IPS DF 4.7 (cell line): Measurements from ENCODE around the gene APMAP.
"Not testable (repeated sequence)": the region's sequence is repeated elsewhere in the genome, so short reads cannot be mapped to it uniquely, and the experiment has no call there.

Experiments used
- DNase-seq: peaks from one replicate; pipeline ENCODE4 v3.0.0-alpha.2; 2013; ENCODE audit warnings: low spot score; ENCODE audit errors: extremely low read depth

The APMAP gene

GRCh38 chr20:24934101-24934661, 58.4 kb downstream of the APMAP start:
- no peak for DNase-seq

- no peak for DNase-seq
Observed at GRCh38 chr20:24933266-24933908, 59.2 kb downstream of the APMAP start.

GRCh38 chr20:24931893-24932292, 60.7 kb downstream of the APMAP start:
- DNase-seq = not testable (repeated sequence)

GRCh38 chr20:24930724-24931688, 61.5 kb downstream of the APMAP start:
- DNase-seq = not testable (repeated sequence)

DNA sequence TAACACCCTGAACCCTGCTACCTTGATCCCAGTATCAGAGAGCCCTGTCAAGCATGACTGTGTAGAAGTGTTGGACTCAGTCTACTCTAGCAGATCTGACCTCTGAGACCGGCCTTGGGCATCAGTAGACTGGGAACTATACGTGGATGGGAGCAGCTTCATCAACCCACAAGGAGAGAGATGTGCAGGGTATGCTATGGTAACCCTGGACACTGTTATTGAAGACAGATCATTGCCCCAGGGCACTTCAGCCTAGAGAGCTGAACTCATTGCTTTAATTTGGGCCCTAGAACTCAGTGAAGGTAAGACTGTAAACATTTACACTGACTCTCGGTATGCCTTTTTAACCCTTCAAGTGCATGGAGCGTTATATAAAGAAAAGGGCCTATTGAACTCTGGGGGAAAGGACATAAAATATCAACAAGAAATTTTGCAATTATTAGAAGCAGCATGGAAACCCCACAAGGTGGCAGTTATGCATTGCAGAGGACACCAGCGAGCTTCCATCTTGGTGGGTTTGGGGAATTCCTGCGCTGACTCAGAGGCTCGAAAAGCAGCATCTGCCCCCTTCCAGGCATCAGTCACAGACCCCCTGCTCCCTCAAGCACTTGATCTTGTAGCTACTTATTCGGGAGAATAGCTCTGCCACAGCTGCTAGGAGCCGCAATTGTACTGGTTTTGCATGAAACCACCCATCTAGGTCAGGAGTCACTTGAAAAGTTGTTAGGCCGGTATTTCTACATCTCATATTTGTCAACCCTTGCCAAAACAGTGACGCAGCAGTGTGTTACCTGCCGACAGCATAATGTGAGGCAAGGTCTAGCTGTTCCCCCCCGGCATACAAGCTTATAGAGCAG, 62.5 kb downstream of the APMAP start:
- DNase-seq = not testable (repeated sequence)

DNA sequence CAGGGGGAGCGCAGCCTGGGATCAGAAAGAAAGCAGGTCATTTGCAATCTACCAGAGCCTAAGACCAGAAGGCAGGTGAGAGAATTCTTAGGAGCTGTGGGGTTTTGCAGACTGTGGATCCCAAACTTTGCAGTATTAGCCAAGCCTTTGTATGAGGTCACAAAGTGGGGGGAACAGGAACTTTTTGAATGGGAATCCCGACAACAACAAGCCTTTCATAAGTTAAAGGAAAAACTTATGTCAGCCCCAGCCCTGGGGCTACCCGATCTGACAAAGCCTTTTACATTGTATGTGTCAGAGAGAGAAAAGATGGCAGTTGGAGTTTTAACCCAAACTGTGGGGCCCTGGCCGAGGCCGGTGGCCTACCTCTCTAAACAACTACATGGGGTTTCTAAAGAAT, 63.3 kb downstream of the APMAP start:
- DNase-seq = not testable (repeated sequence)

DNA sequence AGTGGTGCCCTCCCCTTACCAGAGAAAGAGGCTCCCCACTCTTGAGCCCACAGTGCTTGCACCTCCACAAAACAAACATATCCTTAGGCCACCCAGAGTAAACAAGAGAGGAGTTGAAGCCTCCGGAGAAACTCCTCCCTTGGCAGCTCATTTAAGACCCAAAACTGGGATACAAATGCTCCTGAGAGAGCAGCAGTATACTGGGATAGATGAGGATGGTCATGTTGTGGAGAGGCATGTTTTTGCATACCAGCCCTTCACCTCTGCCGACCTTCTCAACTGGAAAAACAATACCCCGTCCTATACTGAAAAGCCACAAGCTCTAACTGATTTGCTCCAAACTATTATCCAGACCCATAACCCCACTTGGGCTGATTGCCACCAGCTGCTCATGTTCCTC, 71.8 kb downstream of the APMAP start:
- DNase-seq = not testable (repeated sequence)

- DNase-seq = not testable (repeated sequence)
Observed at GRCh38 chr20:24919665-24920064, 72.9 kb downstream of the APMAP start.

DNA sequence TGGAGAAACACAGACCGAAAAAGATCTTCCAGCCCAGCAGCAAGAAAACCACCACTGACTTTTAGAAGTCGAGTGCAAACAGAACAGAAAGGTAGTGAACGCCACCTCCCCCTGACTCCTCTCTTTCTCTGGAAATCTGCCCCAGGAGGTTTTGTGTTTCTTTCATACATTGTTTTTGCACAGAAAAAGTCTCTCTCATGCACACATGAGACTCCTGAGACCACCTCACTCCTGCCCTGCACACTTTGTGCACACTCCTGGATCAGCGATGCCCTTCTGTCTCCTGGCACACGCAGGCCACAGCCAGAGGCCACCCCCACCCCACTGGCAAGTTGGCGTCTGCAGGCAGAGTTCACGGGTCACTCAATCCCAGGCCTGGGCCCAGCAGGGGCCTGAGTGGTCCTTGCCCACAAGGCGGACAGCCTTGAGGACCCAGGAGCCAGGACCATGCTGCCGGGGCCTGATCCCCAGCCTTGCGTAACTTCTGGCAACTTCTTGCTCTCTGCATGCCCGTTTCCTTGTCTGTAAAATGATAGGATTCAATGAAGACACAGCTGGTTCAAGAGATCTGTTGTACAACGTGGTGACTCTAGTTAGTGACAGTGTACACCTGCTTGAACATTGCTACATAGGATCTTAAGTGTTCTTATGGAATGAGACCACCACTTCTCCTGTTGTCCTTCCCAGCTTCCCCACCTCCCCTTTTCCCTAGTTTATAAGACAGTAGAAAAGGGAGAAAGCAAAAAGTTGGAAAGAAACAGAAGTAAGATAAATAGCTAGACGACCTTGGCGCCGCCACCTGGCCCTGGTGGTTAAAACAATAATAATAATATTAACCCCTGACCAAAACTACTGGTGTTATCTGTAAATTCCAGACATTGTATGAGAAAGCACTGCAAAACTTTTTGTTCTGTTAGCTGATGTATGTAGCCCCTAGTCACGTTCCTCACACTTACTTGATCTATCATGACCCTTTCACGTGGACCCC, 73.7 kb downstream of the APMAP start:
- no peak for DNase-seq

DNA sequence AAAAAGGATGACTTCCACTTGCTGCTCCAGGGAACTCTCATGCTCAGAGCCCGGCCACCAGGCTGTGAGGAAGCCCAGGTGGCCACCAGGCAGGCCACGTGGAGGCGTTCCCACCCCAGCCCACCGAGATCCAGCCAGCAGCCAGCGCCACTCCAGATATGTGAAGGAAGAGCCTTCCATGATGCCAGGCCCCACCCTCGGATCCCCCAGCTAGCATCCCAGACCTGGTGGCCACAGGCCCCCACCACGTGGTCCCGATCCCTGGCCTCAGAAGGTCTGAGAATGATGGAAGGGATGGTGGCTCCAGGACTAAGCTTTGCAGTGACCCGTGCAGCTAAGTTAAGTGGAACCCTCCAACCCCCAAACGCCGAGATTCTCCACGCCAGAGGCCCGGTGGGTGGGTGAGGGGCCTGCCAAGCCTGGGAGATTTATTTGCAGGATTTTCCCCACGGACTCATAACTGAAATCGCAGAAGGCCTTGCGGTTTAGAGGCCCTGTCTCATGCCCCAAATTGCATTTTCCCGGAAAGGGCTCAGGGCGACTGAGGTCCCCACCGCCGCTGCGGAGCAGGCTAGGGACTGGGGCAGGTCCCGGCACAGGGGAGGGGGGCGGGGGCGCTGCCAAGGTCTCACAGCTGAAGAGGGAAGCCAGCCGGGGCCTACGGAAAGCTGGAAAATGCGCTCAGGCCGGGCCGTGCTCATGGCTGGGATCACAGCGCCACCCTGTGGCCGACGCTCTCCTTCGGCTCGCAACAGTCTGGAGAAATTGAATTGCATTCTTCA, 74.6 kb downstream of the APMAP start:
- DNase-seq = peak; percentile 38

DNA sequence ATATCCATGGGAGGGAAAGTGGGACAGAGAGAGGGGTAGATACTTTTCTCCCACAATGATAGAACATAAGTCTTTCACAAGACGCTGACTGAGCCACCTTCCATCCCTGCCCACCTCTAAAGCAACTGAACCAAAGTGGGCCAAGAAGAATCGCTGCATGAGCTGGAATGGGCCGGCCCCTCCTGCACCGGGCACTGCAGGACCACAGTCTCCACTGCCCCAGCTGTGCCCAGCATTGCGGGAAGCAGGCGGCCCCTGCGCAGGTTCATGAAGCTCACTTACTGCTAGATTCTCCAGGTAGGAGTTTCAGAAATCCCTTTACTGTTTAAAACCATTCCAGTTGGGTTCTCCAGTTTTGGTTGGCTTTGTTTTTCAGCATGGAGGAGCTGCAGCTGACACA, 75.5 kb downstream of the APMAP start:
- DNase-seq = no peak

DNA sequence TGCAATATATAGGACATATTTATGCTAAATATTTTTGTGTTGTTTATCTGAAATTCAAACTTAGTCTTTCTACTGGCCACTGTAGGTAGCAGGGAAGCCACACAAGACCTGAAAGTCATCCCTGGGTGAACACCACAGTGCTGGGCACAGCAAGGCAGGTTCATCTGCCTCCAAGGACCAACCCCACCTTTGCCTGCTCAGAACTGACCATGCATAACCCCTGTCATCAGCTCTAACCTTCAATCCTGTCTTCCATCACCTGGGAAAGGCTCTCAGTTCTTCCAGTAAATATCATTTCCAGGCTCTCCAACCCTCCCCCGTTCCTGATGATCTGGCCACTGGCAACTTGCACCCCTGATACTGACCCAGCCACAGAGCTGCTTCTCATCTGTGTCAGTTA, 76.1 kb downstream of the APMAP start:
- no peak for DNase-seq

- DNase-seq = no peak
Observed at GRCh38 chr20:24915892-24916291, 76.7 kb downstream of the APMAP start.

DNA sequence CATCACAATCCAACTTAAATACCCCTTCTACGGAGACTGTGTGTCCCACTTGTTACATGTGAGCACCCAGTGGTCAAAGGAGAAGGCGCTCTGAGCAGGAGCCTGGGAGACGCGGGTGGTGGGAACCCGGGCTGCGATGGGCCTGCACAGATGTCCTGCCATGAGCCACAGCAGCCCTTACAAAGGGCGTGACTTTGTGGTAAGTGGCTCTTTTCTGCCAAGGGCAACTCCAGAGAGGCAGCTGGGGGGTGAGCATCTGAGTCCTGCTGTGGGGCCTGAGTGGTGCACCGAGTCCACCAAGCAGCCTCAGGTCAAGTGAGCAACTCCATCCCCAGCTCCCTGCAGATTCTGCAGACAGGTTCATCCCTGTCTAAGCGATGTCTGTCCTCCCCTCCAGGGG, 77.1 kb downstream of the APMAP start:
- no peak for DNase-seq

DNA sequence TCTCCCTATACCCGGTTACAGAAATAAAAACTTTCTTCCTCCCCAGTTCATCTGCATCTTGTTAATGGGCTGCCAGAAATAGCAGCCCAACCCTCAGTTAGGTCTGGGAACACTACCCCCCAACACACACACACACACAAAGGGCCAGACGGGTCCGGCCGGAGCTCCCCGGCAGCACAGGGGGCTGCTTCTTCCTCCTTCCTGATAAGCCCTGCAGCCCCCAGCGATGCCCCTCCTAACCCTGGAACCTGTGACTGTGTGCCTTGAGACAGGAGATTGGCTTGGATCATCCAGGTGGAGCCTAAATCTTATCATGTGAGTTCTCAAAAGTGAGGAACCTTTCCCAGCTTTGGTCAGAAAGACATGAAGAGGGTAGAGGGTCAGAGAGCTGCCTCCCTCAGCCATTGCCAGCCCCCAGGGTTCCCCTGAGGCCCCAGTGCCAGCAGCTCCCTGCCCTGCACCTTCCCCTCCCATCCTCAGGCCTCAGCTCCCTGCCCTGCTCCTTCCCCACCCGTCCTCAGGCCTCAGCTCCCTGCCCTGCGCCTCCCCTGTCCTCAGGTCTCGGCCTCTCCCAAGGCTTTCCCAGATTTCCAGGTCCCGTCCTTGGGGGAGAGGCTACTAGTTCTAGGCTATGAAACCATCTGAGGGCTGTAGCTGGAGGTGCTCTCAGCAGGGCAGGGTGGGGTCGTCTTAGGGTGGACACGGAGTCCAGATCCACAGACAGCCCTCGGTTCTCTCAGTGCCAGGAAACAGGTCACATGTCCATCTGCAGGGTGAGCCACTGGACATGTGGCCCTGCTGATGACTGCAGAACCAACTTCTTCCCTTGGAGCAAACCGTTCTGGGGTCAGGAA, 77.9 kb downstream of the APMAP start:
- DNase-seq = no peak

DNA sequence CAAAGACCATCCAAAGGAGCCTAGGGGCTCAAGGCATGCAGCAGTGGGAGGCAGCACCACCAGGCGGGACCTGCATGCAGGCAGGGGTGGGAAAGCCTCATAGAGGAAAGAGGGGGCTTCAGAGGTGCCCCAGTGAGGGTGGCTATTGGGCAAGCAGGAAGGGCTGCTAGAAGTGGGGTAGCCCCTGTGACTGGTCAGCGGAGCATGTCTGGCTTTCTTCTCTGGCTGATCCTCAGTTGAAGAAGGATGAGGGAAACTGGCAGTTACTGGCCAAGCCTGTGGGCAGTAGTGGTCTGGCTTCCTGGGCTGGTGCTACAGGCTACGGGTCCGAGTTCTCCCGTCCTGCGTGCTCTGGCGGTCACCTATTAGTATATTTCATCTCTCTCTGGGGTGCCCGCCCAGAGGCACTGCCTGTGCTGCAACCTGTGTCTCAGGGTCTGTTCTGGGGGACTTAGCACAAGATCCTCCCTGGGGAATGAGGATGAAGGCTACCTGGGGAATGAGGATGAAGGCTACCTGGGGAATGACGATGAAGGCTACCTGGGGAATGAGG, 79.4 kb downstream of the APMAP start:
- no peak for DNase-seq
